ENCODE measurements around the gene RPL22. TPM values are rescaled to one million over a fixed set of nuclear protein-coding genes. Genes with fewer than 3 reads are reported as not detected.
A peak's percentile ranks its signal among the peaks of the same experiment; 100 is the strongest.

The RPL22 gene
- total RNA-seq, 1 experiment from 2014 or later, result 441 TPM

- DNase-seq (ENCODE audit: low spot score) (no peak), ATAC-seq (no peak)
- Mint-ChIP-seq H3K36me3 (no peaks in the 10 kb centered on the region), H3K27ac (no peak overlapping the region), H3K4me3 (no peak overlapping the region), H3K27me3 (ENCODE audit: low read depth) (peaks cover 29% of the 10 kb centered on the region), H3K4me1 (peaks cover 19% of the 10 kb centered on the region), H3K9me3 (no peaks in the 10 kb centered on the region)
- CTCF ChIA-PET, result interaction anchor here (0.7 to 10.3 kb wide), 6 partner anchors 9 to 177 kb away, joined by 3 to 489 read pairs (median 4); partner anchors contain the start of genes HES3, ICMT and RPL22
- TF ChIP-seq RELA (CRISPR knock-in tag; IDR thresholded peaks at IDR 0.05; ENCODE audit: borderline replicate concordance) (0 out of 2 replicates have a peak, but pooled peaks have one; percentile 27), HMGA2 (CRISPR knock-in tag; IDR thresholded peaks at IDR 0.05) (no peak), E2F4 (CRISPR knock-in tag; IDR thresholded peaks at IDR 0.05; ENCODE audit: borderline replicate concordance, low read depth) (no peak)
- POLR2A ChIA-PET, result no interaction called here
These were observed 11.4 kb upstream of the RPL22 start for GRCh38 chr1:6210591-6211355.

- ChIA-PET CTCF (interaction anchor here (0.9 to 10.3 kb wide), 6 partner anchors 9 to 176 kb away, joined by 3 to 489 read pairs (median 4); partner anchors contain the start of genes HES3, ICMT and RPL22), POLR2A (interaction anchor here (1.4 kb wide), 1 partner anchor 25 kb away, joined by 4 read pairs; the partner anchor contains the start of gene ICMT)
- TF ChIP-seq AR (CRISPR knock-in tag; IDR thresholded peaks at IDR 0.05), result no peak
- TF ChIP-seq GTF2I (CRISPR knock-in tag; conservative IDR thresholded peaks at IDR 0.05), result no peak
- TF ChIP-seq ZNF317 (CRISPR knock-in tag; IDR thresholded peaks at IDR 0.05; ENCODE audit: borderline replicate concordance, low read depth), result no peak
- no peak for TF ChIP-seq USF1 (CRISPR knock-in tag; IDR thresholded peaks at IDR 0.05)
- no peak for TF ChIP-seq ZNF423 (CRISPR knock-in tag; IDR thresholded peaks at IDR 0.05)
- no peak for TF ChIP-seq NFATC4 (CRISPR knock-in tag; IDR thresholded peaks at IDR 0.05)
- no peak for TF ChIP-seq ZNF263 (CRISPR knock-in tag; IDR thresholded peaks at IDR 0.05; ENCODE audit: low read depth)
- Mint-ChIP-seq H3K27ac (no peak overlapping the region), H3K9me3 (no peaks in the 10 kb centered on the region), H3K27me3 (ENCODE audit: low read depth) (peaks cover 29% of the 10 kb centered on the region), H3K4me3 (peak overlapping the region; percentile 62), H3K4me1 (peaks cover 19% of the 10 kb centered on the region), H3K36me3 (no peaks in the 10 kb centered on the region)
- ATAC-seq (peak; percentile 5), DNase-seq (ENCODE audit: low spot score) (peak; percentile 52)
These were observed 10.5 kb upstream of the RPL22 start for GRCh38 chr1:6209661-6210580.

GRCh38 chr1:6208723-6209660, 9.6 kb upstream of the RPL22 start:
- Mint-ChIP-seq H3K4me1 (peaks cover 21% of the 10 kb centered on the region), H3K36me3 (no peaks in the 10 kb centered on the region), H3K4me3 (peak overlapping the region; percentile 62), H3K9me3 (no peaks in the 10 kb centered on the region), H3K27me3 (ENCODE audit: low read depth) (peaks cover 29% of the 10 kb centered on the region), H3K27ac (no peak overlapping the region)
- ChIA-PET POLR2A (interaction anchor here (1.4 kb wide), 1 partner anchor 26 kb away, joined by 4 read pairs; the partner anchor contains the start of gene ICMT), CTCF (interaction anchor here (0.6 to 10.3 kb wide), 9 partner anchors 9 to 175 kb away, joined by 3 to 489 read pairs (median 4); partner anchors contain the start of genes CHD5, HES3, ICMT and RPL22)
- peak; percentile 47 for DNase-seq (ENCODE audit: low spot score)
- peak; percentile 5 for ATAC-seq
- TF ChIP-seq AR (CRISPR knock-in tag; IDR thresholded peaks at IDR 0.05) (no peak), SP1 (CRISPR knock-in tag; conservative IDR thresholded peaks at IDR 0.05) (peak; percentile 66), E2F5 (CRISPR knock-in tag; IDR thresholded peaks at IDR 0.05) (0 out of 2 replicates have a peak, but pooled peaks have one; percentile 8), ATF3 (CRISPR knock-in tag; conservative IDR thresholded peaks at IDR 0.05) (0 out of 2 replicates have a peak, but pooled peaks have one; percentile 17), ZNF416 (CRISPR knock-in tag; IDR thresholded peaks at IDR 0.05) (no peak)
